Caco-2 (cell line): ENCODE results near the gene KIF16B. TPM values are rescaled to one million over a fixed set of nuclear protein-coding genes. Genes with fewer than 3 reads are reported as not detected.

ENCODE experiments used
- BruUV-seq: library from RNA; stranded (reverse); fragments of 400-500 nt; replicated peaks from 2 replicates; lab custom pipeline; 2021; lab: Mats Ljungman, UMichigan
- CTCF ChIA-PET: fragments of 300-600 bp; sonication (Branson Sonifier 250); formaldehyde crosslinking; loops from one replicate; lab custom pipeline; 2022; ENCODE audit warnings: antibody characterized with exemption; lab: Charles Lee
- POLR2A ChIA-PET: fragments of 300-600 bp; sonication (Branson Sonifier 250); formaldehyde crosslinking; loops from one replicate; lab custom pipeline; 2022; ENCODE audit warnings: antibody characterized with exemption; lab: Charles Lee
- DNase-seq, 2 experiments: peaks; one replicate each; pipeline versions ENCODE4 v3.0.0 to v3.0.0-alpha.2; 2020 to 2022
- H3K27me3 ChIP-seq: replicated peaks from 2 replicates; pipeline ENCODE4 v1.6.0; 2011; ENCODE audit warnings: low read length; ENCODE audit not compliant: control insufficient read depth, insufficient read depth
- H3K36me3 ChIP-seq: 2 replicates; pipeline ENCODE4 v1.5.1; 2011; ENCODE audit warnings: low read length; ENCODE audit not compliant: control insufficient read depth, insufficient read depth
- H3K4me1 ChIP-seq: fragments of 250-450 bp; sonication (Bioruptor Pico); 2 replicates; pipeline ENCODE4 v1.5.1; 2020; ENCODE audit warnings: mild to moderate bottlenecking
- H3K4me3 ChIP-seq: 2 replicates; pipeline ENCODE4 v1.5.1; 2011; ENCODE audit warnings: low read depth, mild to moderate bottlenecking, control low read depth, low read length
- H3K9me3 ChIP-seq: fragments of 250-450 bp; sonication (Bioruptor Pico); 2 replicates; pipeline ENCODE4 v1.5.1; 2020; ENCODE audit warnings: mild to moderate bottlenecking, moderate library complexity
- H3K27ac Mint-ChIP-seq: one replicate; pipeline ENCODE4 v1.8.0; 2022; ENCODE audit warnings: mixed read lengths; ENCODE audit not compliant: unreplicated experiment
- H3K27me3 Mint-ChIP-seq: one replicate; pipeline ENCODE4 v1.8.0; 2022; ENCODE audit warnings: mixed read lengths; ENCODE audit not compliant: insufficient read depth, unreplicated experiment
- H3K36me3 Mint-ChIP-seq: one replicate; pipeline ENCODE4 v1.8.0; 2022; ENCODE audit warnings: mild to moderate bottlenecking, mixed read lengths; ENCODE audit not compliant: insufficient read depth, unreplicated experiment
- H3K4me1 Mint-ChIP-seq: one replicate; pipeline ENCODE4 v1.8.0; 2022; ENCODE audit warnings: low read depth, mixed read lengths; ENCODE audit not compliant: unreplicated experiment
- H3K4me3 Mint-ChIP-seq: one replicate; pipeline ENCODE4 v1.8.0; 2022; ENCODE audit warnings: mild to moderate bottlenecking, moderate library complexity, mixed read lengths; ENCODE audit not compliant: unreplicated experiment
- H3K9me3 Mint-ChIP-seq: one replicate; pipeline ENCODE4 v1.8.0; 2022; ENCODE audit warnings: mixed read lengths; ENCODE audit not compliant: unreplicated experiment
- CTCF ChIP-seq, 2 experiments: fragments of 200-600 bp in 1 of 2; IDR thresholded peaks; 1 replicate in 1 of 2; 2 replicates in 1 of 2; pipeline versions ENCODE4 v1.5.1 to v1.8.0; 2011 to 2022; ENCODE audit warnings: antibody characterized with exemption in 1 of 2, control low read depth in 1 of 2, inconsistent platforms in 1 of 2, low read depth in 1 of 2, low read length in 1 of 2, mild to moderate bottlenecking in 1 of 2, moderate library complexity in 1 of 2; ENCODE audit not compliant: insufficient read depth in 1 of 2, severe bottlenecking in 1 of 2, unreplicated experiment in 1 of 2
- intact Hi-C: fragments of 100-400 bp; cut with micrococcal nuclease; formaldehyde crosslinking; loops from one replicate; pipeline ENCODE4 v1.10.0; 2022; ENCODE audit not compliant: unreplicated experiment
- total RNA-seq: library from RNA; stranded (reverse); gene quantifications from 2 replicates; pipeline ENCODE4 v1.2.3, GENCODE V29; 2022

KIF16B gene
- total RNA-seq, 1 experiment from 2014 or later = 11.3 TPM

GRCh38 chr20:16500197-16500596 lies 73.1 kb downstream of the KIF16B start:
- DNase-seq = no peak
- H3K4me3 ChIP-seq = no peak overlapping the region
- TF ChIP-seq CTCF (IDR thresholded peaks at IDR 0.05; ENCODE audit: insufficient read depth in 1 of 2, low read depth in 1 of 2, low read length in 1 of 2, severe bottlenecking in 1 of 2, unreplicated experiment in 1 of 2) = no peak
- H3K4me1 ChIP-seq = no peaks in the 10 kb centered on the region
- ChIA-PET CTCF (no interaction called here), POLR2A (no interaction called here)
- H3K27me3 ChIP-seq = no peaks in the 10 kb centered on the region
- no peaks in the 10 kb centered on the region for H3K9me3 Mint-ChIP-seq
- no peaks in the 10 kb centered on the region for H3K9me3 ChIP-seq
- no peaks in the 10 kb centered on the region for H3K27me3 Mint-ChIP-seq
- intact Hi-C loops = no loop called here
- H3K36me3 Mint-ChIP-seq = no peaks in the 10 kb centered on the region
- no peak overlapping the region for H3K4me3 Mint-ChIP-seq
- no TSS peak for BruUV-seq
- H3K36me3 ChIP-seq = no peaks in the 10 kb centered on the region
- H3K27ac Mint-ChIP-seq = no peak overlapping the region
- peaks cover 4% of the 10 kb centered on the region for H3K4me1 Mint-ChIP-seq

GRCh38 chr20:16498526-16499253 lies 74.6 kb downstream of the KIF16B start:
- H3K27ac Mint-ChIP-seq = no peak overlapping the region
- ChIA-PET POLR2A (no interaction called here), CTCF (no interaction called here)
- BruUV-seq = no TSS peak
- peaks cover 4% of the 10 kb centered on the region for H3K4me1 Mint-ChIP-seq
- Histone ChIP-seq H3K4me1 (no peaks in the 10 kb centered on the region), H3K9me3 (no peaks in the 10 kb centered on the region), H3K36me3 (no peaks in the 10 kb centered on the region), H3K27me3 (no peaks in the 10 kb centered on the region), H3K4me3 (no peak overlapping the region)
- H3K9me3 Mint-ChIP-seq = no peaks in the 10 kb centered on the region
- no peak overlapping the region for H3K4me3 Mint-ChIP-seq
- intact Hi-C loops = no loop called here
- no peak for TF ChIP-seq CTCF (IDR thresholded peaks at IDR 0.05; ENCODE audit: insufficient read depth in 1 of 2, low read depth in 1 of 2, low read length in 1 of 2, severe bottlenecking in 1 of 2, unreplicated experiment in 1 of 2)
- no peaks in the 10 kb centered on the region for H3K36me3 Mint-ChIP-seq
- H3K27me3 Mint-ChIP-seq = no peaks in the 10 kb centered on the region
- no peak for DNase-seq

GRCh38 chr20:16497896-16498295 lies 75.4 kb downstream of the KIF16B start:
- Mint-ChIP-seq H3K4me1 (peaks cover 4% of the 10 kb centered on the region), H3K27ac (no peak overlapping the region), H3K4me3 (no peak overlapping the region), H3K9me3 (no peaks in the 10 kb centered on the region), H3K27me3 (no peaks in the 10 kb centered on the region), H3K36me3 (no peaks in the 10 kb centered on the region)
- H3K27me3 ChIP-seq = no peaks in the 10 kb centered on the region
- no peak for DNase-seq
- CTCF ChIA-PET = no interaction called here
- intact Hi-C loops = no loop called here
- no TSS peak for BruUV-seq
- no peaks in the 10 kb centered on the region for H3K4me1 ChIP-seq
- no peak overlapping the region for H3K4me3 ChIP-seq
- no peaks in the 10 kb centered on the region for H3K36me3 ChIP-seq
- no peak for TF ChIP-seq CTCF (IDR thresholded peaks at IDR 0.05; ENCODE audit: insufficient read depth in 1 of 2, low read depth in 1 of 2, low read length in 1 of 2, severe bottlenecking in 1 of 2, unreplicated experiment in 1 of 2)
- POLR2A ChIA-PET = no interaction called here
- H3K9me3 ChIP-seq = no peaks in the 10 kb centered on the region
